ENCODE data around the gene MRPS27.

Gene MRPS27

GRCh38 chr5:72290356-72291133 is 29.5 kb downstream of the MRPS27 start:
- DNase-seq, result no peak

DNA sequence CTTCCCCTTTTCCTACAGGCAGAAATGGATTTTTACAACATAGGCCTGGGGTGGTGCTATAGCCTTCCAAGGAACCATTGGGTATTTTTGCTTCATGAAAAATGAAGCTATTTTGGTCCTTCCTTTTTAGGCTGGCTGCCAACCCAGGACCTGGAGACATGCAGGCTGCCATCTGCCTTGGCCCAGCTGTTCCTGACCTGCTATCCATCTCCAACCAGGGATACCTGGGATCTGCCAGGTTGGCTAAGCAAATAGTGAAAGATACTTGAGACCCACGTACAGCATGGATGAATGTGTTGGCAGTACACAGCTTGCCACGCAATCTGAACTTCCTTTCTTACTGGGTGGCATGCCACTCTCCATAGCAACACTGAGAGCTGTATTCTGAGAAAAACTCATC is 31.1 kb downstream of the MRPS27 start:
- DNase-seq, result no peak

- DNase-seq, result no peak
Measured at GRCh38 chr5:72286798-72287197, 33.2 kb downstream of the MRPS27 start.

DNA sequence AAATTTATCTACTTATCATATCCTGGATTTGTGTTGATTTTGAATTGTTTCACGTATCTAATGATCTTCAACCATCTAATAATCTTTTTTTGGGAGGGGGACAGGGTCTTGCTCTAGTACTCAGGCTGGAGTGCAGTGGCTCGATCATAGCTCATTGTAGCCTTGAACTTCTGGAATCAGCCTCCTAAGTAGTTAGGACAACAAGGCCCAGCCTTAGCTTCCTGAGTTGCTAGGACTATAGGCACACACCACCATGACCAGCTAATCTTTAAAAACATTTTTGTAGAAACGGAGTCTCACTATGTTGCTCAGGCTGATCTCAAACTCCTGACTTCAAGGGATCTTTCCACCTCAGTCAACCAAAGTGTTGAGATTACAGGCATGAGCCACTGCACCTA is 34.6 kb downstream of the MRPS27 start:
- no peak for DNase-seq

DNA sequence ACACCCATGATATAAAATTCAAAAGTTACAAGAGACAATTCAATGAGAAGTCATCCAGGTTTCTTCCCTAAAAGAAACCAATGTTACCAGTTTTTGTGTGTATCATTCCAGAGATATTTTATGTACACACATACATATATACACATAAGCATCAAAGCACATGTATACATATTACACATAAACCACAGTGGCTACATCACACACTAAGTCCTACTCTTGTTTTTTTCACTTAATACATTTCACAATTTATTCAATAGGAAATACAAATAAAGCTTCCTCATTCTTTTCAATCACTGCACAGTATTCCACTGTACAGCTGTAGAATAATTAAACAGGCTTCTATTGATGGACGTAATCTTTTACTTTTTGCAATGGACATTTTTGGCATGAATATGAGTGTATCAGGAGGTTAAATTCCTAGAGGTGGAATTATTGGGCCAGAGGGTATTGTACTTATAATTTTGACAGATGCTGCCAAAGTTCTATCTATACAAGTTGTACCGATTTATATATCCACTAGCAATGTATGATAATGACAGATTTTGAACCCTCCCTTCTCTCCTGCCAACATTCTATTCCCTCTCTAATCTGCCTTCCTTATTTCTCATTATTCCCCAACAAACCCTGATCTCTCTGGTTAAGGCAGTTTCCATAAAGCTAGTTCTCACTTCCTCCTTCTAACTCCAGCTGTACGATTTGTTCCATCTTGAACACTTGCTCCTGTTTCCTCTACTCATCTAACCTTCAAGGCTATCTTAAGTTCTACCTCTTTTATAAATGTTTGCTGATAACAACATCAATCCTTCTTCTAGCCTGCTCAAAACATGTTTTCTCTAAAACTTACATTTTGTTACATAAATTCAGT is 35.2 kb downstream of the MRPS27 start:
- no peak for DNase-seq

DNA sequence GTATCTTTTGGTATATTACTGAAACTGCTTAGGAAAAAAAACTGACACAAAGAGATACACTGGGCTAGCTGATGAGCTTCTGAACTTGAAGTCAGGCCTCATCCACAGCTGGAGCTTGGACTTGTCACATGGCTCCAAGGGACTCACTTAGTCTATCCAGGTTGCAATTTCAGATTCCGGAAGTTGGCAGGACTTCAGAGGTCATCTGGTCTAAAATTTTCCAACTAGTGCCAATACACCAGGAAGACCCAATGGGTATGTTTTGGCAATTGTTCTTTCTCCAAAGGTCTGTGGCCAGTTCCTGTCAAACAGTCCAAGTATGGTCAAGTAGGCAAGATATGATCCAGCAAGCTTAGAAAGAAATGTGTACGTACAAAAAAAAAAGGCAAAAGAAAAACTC is 36.7 kb downstream of the MRPS27 start:
- no peak for DNase-seq

DNA sequence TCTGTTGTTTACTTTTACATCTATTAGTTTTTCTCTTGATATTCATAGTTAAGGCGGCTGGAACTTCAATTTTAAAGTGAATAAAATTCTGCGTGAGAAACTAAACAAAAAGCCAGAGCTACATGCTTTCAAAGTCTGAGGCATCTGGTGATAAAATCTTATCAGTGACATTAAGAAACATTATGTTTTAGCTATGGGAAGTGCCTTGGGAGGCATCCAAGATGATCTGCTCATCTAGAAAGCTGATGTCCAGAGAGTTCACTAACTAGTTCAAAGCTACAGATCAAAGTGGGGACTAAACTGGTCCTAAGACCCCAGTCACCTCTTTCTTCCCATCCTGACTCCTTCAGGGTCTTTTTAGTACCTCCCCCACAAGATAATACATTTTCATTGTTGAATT is 37.2 kb downstream of the MRPS27 start:
- peak; percentile 53 for DNase-seq

DNA sequence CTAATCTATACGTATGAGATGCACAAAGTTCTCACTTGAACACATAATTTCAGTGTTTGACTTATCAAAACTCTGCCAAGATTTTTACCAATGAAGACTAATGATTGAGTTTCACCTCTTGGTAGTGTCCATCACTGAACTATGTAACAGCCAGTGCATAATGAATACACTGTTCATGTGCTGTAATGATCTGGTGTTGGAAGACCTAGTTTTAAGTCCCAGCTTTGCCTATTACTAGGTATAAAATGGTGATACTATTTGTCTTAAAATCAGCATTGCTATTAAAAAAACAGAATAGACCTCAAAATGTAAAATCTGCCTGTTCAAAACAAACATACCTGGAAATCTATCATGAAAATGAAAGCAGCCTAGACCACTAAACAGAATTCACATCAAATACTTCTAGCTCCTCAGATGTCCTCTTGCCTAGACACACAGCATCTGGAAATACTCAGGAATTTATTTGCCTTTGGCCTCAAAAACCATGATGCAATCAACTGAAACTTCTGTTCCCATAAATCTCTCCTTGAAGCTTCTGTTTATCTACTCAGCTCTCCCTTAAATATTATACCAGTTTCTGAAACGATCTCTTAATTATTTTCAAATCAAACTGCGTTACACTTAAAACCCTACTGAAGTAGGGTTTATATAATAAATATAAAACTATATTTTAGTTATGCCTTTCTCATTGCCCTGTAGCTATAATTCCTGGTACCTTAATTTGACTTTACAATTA is 38.1 kb downstream of the MRPS27 start:
- peak; percentile 62 for DNase-seq

- no peak for DNase-seq
Measured at GRCh38 chr5:72281430-72281763, 38.6 kb downstream of the MRPS27 start.

DNA sequence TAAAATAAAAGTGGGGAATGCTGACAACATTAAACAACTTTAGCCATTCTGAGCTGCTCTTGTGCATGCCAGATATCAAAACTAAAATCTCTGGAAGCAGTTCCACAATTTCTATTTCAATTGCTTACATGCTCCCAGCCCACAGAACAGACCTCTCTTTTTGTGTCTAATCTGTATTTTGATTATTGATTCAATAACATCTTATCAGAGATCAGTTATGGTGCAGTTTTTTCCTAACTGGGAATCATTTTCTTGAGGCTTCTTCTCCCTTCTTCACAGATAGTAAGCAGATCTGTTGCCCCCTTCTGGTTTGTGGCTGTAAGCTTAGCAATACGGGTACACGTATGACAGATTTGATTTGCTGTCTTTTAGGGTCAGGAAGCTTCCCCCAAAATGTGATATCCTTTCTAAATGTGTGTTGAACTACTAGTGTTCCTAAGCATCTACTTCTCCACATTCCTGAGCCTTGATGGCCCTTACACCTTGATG is 39.4 kb downstream of the MRPS27 start:
- no peak for DNase-seq

- no peak for DNase-seq
Measured at GRCh38 chr5:72276219-72276752, 43.8 kb downstream of the MRPS27 start.

GRCh38 chr5:72273547-72273946 is 46.5 kb downstream of the MRPS27 start:
- no peak for DNase-seq

DNA sequence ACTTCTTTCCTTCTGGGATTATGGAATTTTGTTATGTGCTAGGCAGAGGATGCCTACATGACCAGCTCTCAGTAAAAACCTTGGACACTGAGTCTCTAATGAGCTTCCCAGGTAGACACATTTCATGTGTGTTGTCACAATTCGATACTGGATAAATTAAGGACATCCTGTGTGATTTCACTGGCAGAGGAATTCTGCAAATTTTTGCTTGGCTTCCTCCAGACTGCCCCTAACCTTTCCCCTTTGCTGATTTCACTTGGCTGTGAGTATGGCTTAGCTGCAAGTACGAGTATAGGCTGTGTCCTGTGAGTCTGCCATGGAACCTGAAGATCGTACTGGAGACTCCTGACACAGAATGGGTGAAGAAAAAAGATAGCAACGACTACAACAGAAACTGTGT is 47.6 kb downstream of the MRPS27 start:
- no peak for DNase-seq

DNA sequence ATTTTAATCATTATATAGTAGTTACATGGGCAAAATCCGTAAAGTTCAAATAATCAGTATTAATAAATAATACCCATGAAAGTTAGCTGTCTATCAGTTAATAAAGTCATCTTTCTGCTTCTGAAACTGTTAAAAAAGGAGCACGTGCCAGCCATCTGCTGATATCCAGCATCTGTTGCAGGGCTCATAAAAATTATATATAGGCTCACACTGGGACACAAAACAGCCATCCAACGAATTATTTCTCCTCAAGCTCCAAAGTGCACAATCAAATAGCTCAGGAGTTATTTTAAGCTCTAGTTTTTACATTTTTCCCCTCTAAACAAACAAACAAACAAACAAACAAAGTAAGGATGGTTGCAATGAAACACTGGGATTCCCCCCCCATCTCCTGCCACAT is 48.3 kb downstream of the MRPS27 start:
- no peak for DNase-seq

DNA sequence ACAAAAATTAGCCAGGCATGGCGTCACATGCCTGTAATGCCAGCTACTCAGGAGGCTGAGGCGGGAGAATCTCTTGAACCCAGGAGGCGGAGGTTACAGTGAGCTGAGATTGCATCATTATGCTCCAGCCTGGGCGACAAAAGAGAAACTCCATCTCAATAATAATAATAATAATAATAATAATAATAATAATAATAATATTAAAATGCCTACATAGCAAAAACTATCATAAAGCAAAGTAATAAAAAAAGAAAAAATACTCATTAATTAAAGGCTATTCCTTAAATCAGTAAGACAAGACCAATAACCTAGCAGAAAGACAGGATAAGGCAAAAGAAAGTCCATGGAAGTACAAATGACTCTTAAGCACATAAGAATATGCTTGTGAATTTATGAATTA is 50.0 kb downstream of the MRPS27 start:
- no peak for DNase-seq

DNA sequence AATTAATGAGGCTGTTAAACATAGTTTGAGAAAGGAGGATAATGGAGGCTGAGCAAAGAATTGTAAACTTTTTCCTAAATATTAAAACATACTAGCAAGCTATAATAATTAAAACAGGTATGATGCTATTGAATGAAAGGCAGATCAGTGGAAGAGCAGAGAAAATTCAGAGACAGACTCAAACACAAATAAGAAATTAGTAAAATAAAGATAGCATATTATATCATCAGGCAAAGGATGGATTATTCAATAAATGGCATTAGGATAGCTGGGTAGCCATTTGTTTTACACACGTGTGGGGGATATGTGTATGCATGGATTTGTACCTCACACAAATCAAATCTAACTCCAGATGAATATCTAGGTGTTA is 50.6 kb downstream of the MRPS27 start:
- DNase-seq, result no peak

GRCh38 chr5:72268753-72269410 is 51.2 kb downstream of the MRPS27 start:
- peak; percentile 35 for DNase-seq

- no peak for DNase-seq
Measured at GRCh38 chr5:72268260-72268659, 51.8 kb downstream of the MRPS27 start.

DNA sequence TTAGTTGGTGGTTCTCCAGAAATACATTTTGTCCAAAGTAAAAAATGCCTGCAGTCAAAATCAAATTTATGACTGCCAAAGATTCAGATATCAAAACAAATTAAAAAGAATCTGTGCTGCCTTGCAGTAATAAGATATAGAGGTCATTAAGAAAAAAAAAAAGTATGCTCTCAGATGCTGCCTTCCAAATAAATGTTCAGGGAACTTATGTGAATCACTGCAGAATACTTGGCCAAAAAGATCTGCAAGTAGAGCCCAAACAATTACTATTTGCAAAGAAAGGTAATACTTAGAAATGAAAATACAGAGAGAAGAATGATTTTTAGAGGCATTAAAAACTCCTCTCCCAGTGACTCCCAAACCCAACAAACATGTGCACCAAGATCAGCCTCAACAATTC is 52.4 kb downstream of the MRPS27 start:
- DNase-seq, result no peak

GRCh38 chr5:72266862-72267261 is 53.2 kb downstream of the MRPS27 start:
- DNase-seq, result no peak

- DNase-seq, result no peak
Measured at GRCh38 chr5:72265032-72265877, 54.8 kb downstream of the MRPS27 start.

GRCh38 chr5:72256536-72256935 is 63.5 kb downstream of the MRPS27 start:
- DNase-seq, result no peak

All from NCI-H226 (cell line).